Endothelial cell of umbilical vein (primary cell): ENCODE data around the gene NCKAP5. TPM values are rescaled to one million over a fixed set of nuclear protein-coding genes. Genes with fewer than 3 reads are reported as not detected.

Experiments used
- BruUV-seq: library from RNA; stranded (reverse); fragments of 400-500 nt; replicated peaks from 2 replicates; lab custom pipeline; 2021; lab: Mats Ljungman, UMichigan
- CTCF ChIA-PET: fragments of 300-600, 350-600 bp; sonication (Branson Sonifier 250); formaldehyde crosslinking; loops from one replicate; lab custom pipeline; 2021; ENCODE audit warnings: antibody characterized with exemption, inconsistent platforms; lab: Charles Lee
- POLR2A ChIA-PET: fragments of 300-600, 350-600 bp; sonication (Branson Sonifier 250); formaldehyde crosslinking; loops from one replicate; lab custom pipeline; 2021; ENCODE audit warnings: antibody characterized with exemption, inconsistent platforms; lab: Charles Lee
- DNase-seq: peaks from one replicate; pipeline ENCODE4 v3.0.0-alpha.2; 2011; ENCODE audit warnings: low read depth, low spot score
- FAIRE-seq: peaks from 2 replicates; lab custom pipeline; 2011; peaks lifted over from hg19 to GRCh38; lab: Jason Lieb, UNC
- H2AFZ ChIP-seq: 2 replicates; pipeline ENCODE4 v1.6.0; 2012; ENCODE audit warnings: low read depth, low read length, control low read depth, inconsistent platforms
- H3K27ac ChIP-seq: 2 replicates; pipeline ENCODE4 v1.5.1; 2011; ENCODE audit warnings: low read depth, mild to moderate bottlenecking, control low read depth, low read length, moderate library complexity; ENCODE audit not compliant: insufficient read depth
- H3K27me3 ChIP-seq, 2 experiments: 2 replicates each; pipeline versions ENCODE4 v1.6.0 to v1.6.1; 2011; ENCODE audit warnings: low read length in 2 of 2, mixed read lengths in 1 of 2; ENCODE audit not compliant: control insufficient read depth in 2 of 2, insufficient read depth in 2 of 2
- H3K36me3 ChIP-seq, 2 experiments: 2 replicates in 1 of 2; 3 replicates in 1 of 2; pipeline ENCODE4 v1.5.1; 2011; ENCODE audit warnings: low read length in 2 of 2, mild to moderate bottlenecking in 1 of 2, moderate library complexity in 1 of 2; ENCODE audit not compliant: control insufficient read depth in 2 of 2, insufficient read depth in 2 of 2; ENCODE audit errors: extremely low read depth in 1 of 2
- H3K4me1 ChIP-seq: 3 replicates; pipeline ENCODE4 v1.5.1; 2011; ENCODE audit warnings: mild to moderate bottlenecking, low read length; ENCODE audit not compliant: control insufficient read depth, insufficient read depth; ENCODE audit errors: extremely low read depth
- H3K4me2 ChIP-seq: 2 replicates; pipeline ENCODE4 v1.6.1; 2011; ENCODE audit warnings: low read length, control low read depth, mixed read lengths; ENCODE audit not compliant: insufficient read depth
- H3K4me3 ChIP-seq, 3 experiments: fragments of 200-600 bp in 1 of 3; sonication (generic), shearing (Covaris generic) in 1 of 3; replicated peaks in 1 of 3; 2 replicates each; pipeline ENCODE4 v1.5.1; 2011 to 2016; ENCODE audit warnings: control low read depth in 3 of 3, low read length in 3 of 3, mild to moderate bottlenecking in 2 of 3, inconsistent platforms in 1 of 3, low read depth in 1 of 3, moderate library complexity in 1 of 3; ENCODE audit not compliant: insufficient read depth in 1 of 3
- H3K79me2 ChIP-seq: 2 replicates; pipeline ENCODE4 v1.6.0; 2012; ENCODE audit warnings: low read length, inconsistent platforms; ENCODE audit not compliant: control insufficient read depth, insufficient read depth
- H3K9ac ChIP-seq: replicated peaks from 2 replicates; pipeline ENCODE3; 2011; ENCODE audit warnings: low read length, control low read depth; ENCODE audit not compliant: insufficient read depth; ENCODE audit errors: extremely low read depth
- H3K9me1 ChIP-seq: replicated peaks from 3 replicates; pipeline ENCODE4 v1.6.0; 2011; ENCODE audit warnings: mild to moderate bottlenecking, low read length; ENCODE audit not compliant: control insufficient read depth, insufficient read depth; ENCODE audit errors: extremely low read depth
- H3K9me3 ChIP-seq: replicated peaks from 2 replicates; pipeline ENCODE4 v1.5.1; 2012; ENCODE audit warnings: low read length, inconsistent platforms; ENCODE audit not compliant: control insufficient read depth, insufficient read depth
- H4K20me1 ChIP-seq: replicated peaks from 2 replicates; pipeline ENCODE3; 2011; ENCODE audit warnings: mild to moderate bottlenecking, low read length; ENCODE audit not compliant: control insufficient read depth, insufficient read depth; ENCODE audit errors: extremely low read depth
- EZH2 ChIP-seq: IDR thresholded peaks from 2 replicates; pipeline ENCODE4 v1.6.1; 2012; ENCODE audit warnings: borderline replicate concordance, low read depth, mild to moderate bottlenecking, moderate library complexity, low read length, inconsistent platforms; ENCODE audit not compliant: severe bottlenecking
- FOS ChIP-seq: IDR thresholded peaks from 2 replicates; pipeline ENCODE4 v1.6.1; 2011; ENCODE audit warnings: mild to moderate bottlenecking, low read length, moderate library complexity, borderline replicate concordance; ENCODE audit not compliant: insufficient read depth
- GATA2 ChIP-seq: IDR thresholded peaks from 2 replicates; pipeline ENCODE4 v1.7.0; 2011; ENCODE audit warnings: low read depth, mild to moderate bottlenecking, moderate library complexity, mixed read lengths, low read length; ENCODE audit not compliant: insufficient read length, insufficient read depth
- JUN ChIP-seq: IDR thresholded peaks from 2 replicates; pipeline ENCODE4 v1.6.1; 2011; ENCODE audit warnings: borderline replicate concordance, low read depth; ENCODE audit not compliant: insufficient read length, insufficient read depth
- MYC ChIP-seq: IDR thresholded peaks from one replicate; pipeline ENCODE4 v1.6.1; 2011; ENCODE audit warnings: mild to moderate bottlenecking, low read depth, low read length
- POLR2A ChIP-seq: IDR thresholded peaks from 2 replicates; pipeline ENCODE4 v1.6.1; 2012; ENCODE audit warnings: low read depth, mild to moderate bottlenecking, control low read depth, low read length
- POLR2AphosphoS5 ChIP-seq: IDR thresholded peaks from 2 replicates; pipeline ENCODE4 v1.6.1; 2012; ENCODE audit warnings: low read depth, mild to moderate bottlenecking, control low read depth, low read length, moderate library complexity; ENCODE audit not compliant: insufficient read depth
- dilution Hi-C: fragments of 300-500 bp; cut with MboI; formaldehyde crosslinking; loops from one replicate; pipeline ENCODE4 v1.15.0; 2019; ENCODE audit warnings: low sequenced_read_pairs; ENCODE audit not compliant: extremely low pct_ligation_motif_present
- intact Hi-C: fragments of 100-400 bp; cut with micrococcal nuclease; formaldehyde crosslinking; loops from one replicate; pipeline ENCODE4 v1.10.0; 2022
- polyA plus RNA-seq, 4 experiments: library from polyadenylated mRNA; depleted of rRNA in 3 of 4; stranded (reverse) in 3 of 4; unstranded in 1 of 4; fragments of >200 nt; gene quantifications; 2 replicates each; pipeline versions ENCODE4 v1.2.1 to v1.2.3, GENCODE V29; 2011 to 2012; ENCODE audit warnings: missing spikeins in 1 of 4
- total RNA-seq: library from RNA; stranded (reverse); gene quantifications from 2 replicates; pipeline ENCODE4 v1.2.3, GENCODE V29; 2021
- TF ChIP-seq, protein P1 (sequence below): IDR thresholded peaks from 2 replicates; pipeline ENCODE4 v1.6.1; 2011; ENCODE audit not compliant: insufficient read depth, insufficient read length
- TF ChIP-seq, protein P2 (sequence below), 2 donors: IDR thresholded peaks; 1 replicate in 1 of 2; 2 replicates in 1 of 2; pipeline ENCODE4 v1.5.1; 2011; ENCODE audit warnings: low read length in 2 of 2, mild to moderate bottlenecking in 2 of 2, moderate library complexity in 2 of 2, control low read depth in 1 of 2, inconsistent platforms in 1 of 2, low read depth in 1 of 2; ENCODE audit not compliant: insufficient read depth in 1 of 2; ENCODE audit errors: extremely low read depth in 1 of 2

The NCKAP5 gene
- total and polyA plus RNA-seq, 2 donors (not counting 3 experiments of a cell fraction or from before 2014, with no cell fraction given), result 0.47 to 3.3 TPM

DNA sequence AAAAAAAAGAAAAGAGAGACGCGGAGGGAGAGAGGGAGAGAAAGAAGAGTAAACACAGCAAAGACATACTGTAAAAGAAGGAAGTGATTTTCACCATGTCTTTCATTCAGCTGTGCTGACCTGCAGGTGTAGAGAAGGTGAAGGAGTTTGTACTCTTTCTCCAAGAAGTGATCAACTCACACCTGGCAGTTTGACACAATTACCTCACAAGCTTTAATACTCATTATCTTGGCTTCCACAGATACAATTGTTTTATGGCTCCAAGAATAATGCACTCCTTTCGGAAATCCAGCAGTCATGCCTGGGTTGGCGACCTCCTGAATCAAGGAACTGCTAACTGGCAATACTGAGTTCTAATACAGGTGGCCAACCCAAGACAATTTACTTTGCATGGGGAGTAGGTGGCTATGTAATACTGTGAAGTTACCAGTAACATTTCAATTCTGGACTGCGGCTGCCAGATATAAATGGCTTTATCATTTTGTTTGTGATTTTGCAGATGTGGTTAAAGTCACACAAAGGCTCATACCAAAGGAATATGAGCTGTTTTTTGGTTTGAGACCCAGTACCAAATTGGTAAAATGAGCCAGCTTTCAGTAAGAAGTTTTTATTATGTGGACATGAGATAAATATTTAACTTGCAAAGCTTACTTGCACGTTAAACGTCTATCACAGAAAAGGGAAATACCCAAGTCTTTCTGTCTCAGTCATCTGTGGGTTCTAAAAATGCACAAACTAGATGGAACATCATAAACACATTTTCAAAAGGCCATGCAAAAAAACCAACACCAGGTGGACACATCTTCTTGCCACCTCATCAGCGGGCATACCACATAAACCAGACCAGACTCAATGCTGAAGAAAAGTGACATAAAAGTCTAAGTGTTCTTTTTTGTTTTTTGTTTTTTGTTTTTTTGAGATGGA is 69.3 kb downstream of the NCKAP5 start:
- Histone ChIP-seq H4K20me1 (no peaks in the 10 kb centered on the region), H3K79me2 (no peaks in the 10 kb centered on the region), H3K9me3 (no peaks in the 10 kb centered on the region), H3K4me3 (no peak overlapping the region), H3K27ac (no peak overlapping the region), H3K4me2 (no peak overlapping the region), H3K27me3 (peaks cover 0 to 2% of the 10 kb centered on the region in 2 experiments), H3K9ac (no peak overlapping the region), H3K36me3 (no peaks in the 10 kb centered on the region), H3K4me1 (no peaks in the 10 kb centered on the region), H3K9me1 (no peaks in the 10 kb centered on the region), H2AFZ (no peak overlapping the region)
- TF ChIP-seq, protein P1, sequence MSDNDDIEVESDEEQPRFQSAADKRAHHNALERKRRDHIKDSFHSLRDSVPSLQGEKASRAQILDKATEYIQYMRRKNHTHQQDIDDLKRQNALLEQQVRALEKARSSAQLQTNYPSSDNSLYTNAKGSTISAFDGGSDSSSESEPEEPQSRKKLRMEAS, result no peak
- TF ChIP-seq POLR2AphosphoS5, result no peak
- intact Hi-C loops, result no loop called here
- dilution Hi-C loops, result no loop called here
- DNase-seq (no peak), FAIRE-seq (no peak)
- ChIA-PET POLR2A (no interaction called here), CTCF (no interaction called here)
- BruUV-seq, result no TSS peak

DNA sequence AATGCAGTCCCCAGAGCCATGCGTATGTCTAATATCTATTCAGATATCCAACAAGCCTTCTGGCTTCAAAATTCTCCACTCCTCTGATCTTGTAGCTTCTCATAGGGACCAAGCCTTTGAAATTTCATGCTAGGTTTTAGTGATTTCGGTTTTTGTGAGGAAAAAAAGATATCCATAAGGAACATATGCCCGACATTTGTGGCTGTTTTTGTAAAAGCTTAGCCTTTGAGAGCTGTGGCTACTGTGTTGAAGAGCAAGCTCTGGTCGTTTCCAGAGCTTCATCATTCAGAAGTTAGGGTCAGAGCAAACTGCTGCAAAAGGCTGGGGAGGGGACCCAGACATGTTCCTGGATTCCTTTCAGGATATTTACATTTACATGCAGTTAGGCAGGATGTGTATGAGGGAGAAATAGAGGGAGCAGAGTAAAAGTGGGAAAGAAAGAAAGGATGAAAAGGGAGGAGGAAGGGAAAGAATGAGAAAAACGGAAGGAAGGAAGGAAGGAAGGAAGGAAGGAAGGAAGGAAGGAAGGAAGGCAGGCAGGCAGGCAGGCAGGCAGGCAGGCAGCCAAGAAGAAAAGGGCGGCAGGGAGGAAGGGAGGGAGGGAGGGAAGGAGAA is 70.2 kb downstream of the NCKAP5 start:
- ChIA-PET POLR2A (no interaction called here), CTCF (no interaction called here)
- Histone ChIP-seq H4K20me1 (no peaks in the 10 kb centered on the region), H2AFZ (no peak overlapping the region), H3K36me3 (no peaks in the 10 kb centered on the region), H3K27ac (no peak overlapping the region), H3K4me2 (no peak overlapping the region), H3K9me1 (no peaks in the 10 kb centered on the region), H3K9me3 (no peaks in the 10 kb centered on the region), H3K4me1 (no peaks in the 10 kb centered on the region), H3K27me3 (peaks cover 0 to 2% of the 10 kb centered on the region in 2 experiments), H3K4me3 (no peak overlapping the region), H3K9ac (no peak overlapping the region), H3K79me2 (no peaks in the 10 kb centered on the region)
- FAIRE-seq, result no peak
- dilution Hi-C loops, result no loop called here
- BruUV-seq, result no TSS peak
- TF ChIP-seq JUN, result no peak
- TF ChIP-seq POLR2AphosphoS5, result no peak
- TF ChIP-seq, protein P1, result no peak
- TF ChIP-seq GATA2, result no peak
- TF ChIP-seq, protein P2, sequence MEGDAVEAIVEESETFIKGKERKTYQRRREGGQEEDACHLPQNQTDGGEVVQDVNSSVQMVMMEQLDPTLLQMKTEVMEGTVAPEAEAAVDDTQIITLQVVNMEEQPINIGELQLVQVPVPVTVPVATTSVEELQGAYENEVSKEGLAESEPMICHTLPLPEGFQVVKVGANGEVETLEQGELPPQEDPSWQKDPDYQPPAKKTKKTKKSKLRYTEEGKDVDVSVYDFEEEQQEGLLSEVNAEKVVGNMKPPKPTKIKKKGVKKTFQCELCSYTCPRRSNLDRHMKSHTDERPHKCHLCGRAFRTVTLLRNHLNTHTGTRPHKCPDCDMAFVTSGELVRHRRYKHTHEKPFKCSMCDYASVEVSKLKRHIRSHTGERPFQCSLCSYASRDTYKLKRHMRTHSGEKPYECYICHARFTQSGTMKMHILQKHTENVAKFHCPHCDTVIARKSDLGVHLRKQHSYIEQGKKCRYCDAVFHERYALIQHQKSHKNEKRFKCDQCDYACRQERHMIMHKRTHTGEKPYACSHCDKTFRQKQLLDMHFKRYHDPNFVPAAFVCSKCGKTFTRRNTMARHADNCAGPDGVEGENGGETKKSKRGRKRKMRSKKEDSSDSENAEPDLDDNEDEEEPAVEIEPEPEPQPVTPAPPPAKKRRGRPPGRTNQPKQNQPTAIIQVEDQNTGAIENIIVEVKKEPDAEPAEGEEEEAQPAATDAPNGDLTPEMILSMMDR (IDR thresholded peaks at IDR 0.05; ENCODE audit: extremely low read depth in 1 of 2, insufficient read depth in 1 of 2, low read depth in 1 of 2, low read length in 2 of 2), result no peak
- no peak for TF ChIP-seq FOS
- TF ChIP-seq POLR2A, result no peak
- TF ChIP-seq EZH2, result no peak
- TF ChIP-seq MYC, result no peak
- intact Hi-C loops, result no loop called here
- no peak for DNase-seq
